Activated CD4-positive, alpha-beta memory T cell treated with anti-CD3 and anti-CD28 coated beads, Interleukin-2, amount 10 ng/mL, durations not matched to agents 7 days and 5 days (primary cell): ENCODE results near the gene CPD. TPM values are rescaled to one million over a fixed set of nuclear protein-coding genes. Genes with fewer than 3 reads are reported as not detected.
"Not testable (repeated sequence)": the region's sequence is repeated elsewhere in the genome, so short reads cannot be mapped to it uniquely, and the experiment has no call there.

Experiments
- CTCF ChIA-PET: fragments of 350-600 bp; sonication (Branson Sonifier 250); formaldehyde crosslinking; loops from one replicate; lab custom pipeline; 2021; ENCODE audit warnings: antibody characterized with exemption, inconsistent platforms; lab: Charles Lee
- POLR2A ChIA-PET: fragments of 350-600 bp; sonication (Branson Sonifier 250); formaldehyde crosslinking; loops from one replicate; lab custom pipeline; 2021; ENCODE audit warnings: antibody characterized with exemption; lab: Charles Lee
- DNase-seq: peaks from one replicate; pipeline ENCODE4 v3.0.0-alpha.2; 2020
- H3K27ac Mint-ChIP-seq: one replicate; pipeline ENCODE4 v1.8.0; 2021; ENCODE audit warnings: mild to moderate bottlenecking, mixed read lengths
- H3K27me3 Mint-ChIP-seq: one replicate; pipeline ENCODE4 v1.8.0; 2021; ENCODE audit warnings: mixed read lengths
- H3K36me3 Mint-ChIP-seq: one replicate; pipeline ENCODE4 v1.8.0; 2021; ENCODE audit warnings: low read depth, mixed read lengths
- H3K4me1 Mint-ChIP-seq: one replicate; pipeline ENCODE4 v1.8.0; 2021; ENCODE audit warnings: mixed read lengths
- H3K4me3 Mint-ChIP-seq: one replicate; pipeline ENCODE4 v1.8.0; 2021; ENCODE audit warnings: mild to moderate bottlenecking, mixed read lengths
- H3K9me3 Mint-ChIP-seq: one replicate; pipeline ENCODE4 v1.8.0; 2021; ENCODE audit warnings: mixed read lengths
- total RNA-seq, 2 experiments: library from RNA; stranded (reverse); gene quantifications; one replicate each; pipeline ENCODE4 v1.2.3, GENCODE V29; 2021

The CPD gene
- total RNA-seq, 2 experiments from 2014 or later: 28.7 to 32.3 TPM

GRCh38 chr17:30395398-30396022, 16.8 kb downstream of the CPD start:
- Mint-ChIP-seq H3K27ac (no peak overlapping the region), H3K36me3 (peaks cover 14% of the 10 kb centered on the region), H3K9me3 (no peaks in the 10 kb centered on the region), H3K27me3 (no peaks in the 10 kb centered on the region), H3K4me1 (peaks cover 1% of the 10 kb centered on the region), H3K4me3 (no peak overlapping the region)
- DNase-seq: no peak
- CTCF ChIA-PET: no interaction called here
- POLR2A ChIA-PET: interaction anchor here (0.6 kb wide), 1 partner anchor 11 kb away, joined by 3 read pairs; no protein-coding TSS in a partner anchor

GRCh38 chr17:30396129-30396528, 17.4 kb downstream of the CPD start:
- H3K4me1 Mint-ChIP-seq: peaks cover 1% of the 10 kb centered on the region
- H3K27me3 Mint-ChIP-seq: no peaks in the 10 kb centered on the region
- no peak overlapping the region for H3K4me3 Mint-ChIP-seq
- H3K27ac Mint-ChIP-seq: no peak overlapping the region
- H3K9me3 Mint-ChIP-seq: no peaks in the 10 kb centered on the region
- no peak for DNase-seq
- ChIA-PET POLR2A (no interaction called here), CTCF (no interaction called here)
- H3K36me3 Mint-ChIP-seq: peaks cover 10% of the 10 kb centered on the region

GRCh38 chr17:30396612-30397011, 17.9 kb downstream of the CPD start:
- peaks cover 6% of the 10 kb centered on the region for H3K36me3 Mint-ChIP-seq
- H3K27ac Mint-ChIP-seq: no peak overlapping the region
- peaks cover 1% of the 10 kb centered on the region for H3K4me1 Mint-ChIP-seq
- ChIA-PET CTCF (no interaction called here), POLR2A (no interaction called here)
- H3K4me3 Mint-ChIP-seq: no peak overlapping the region
- H3K9me3 Mint-ChIP-seq: no peaks in the 10 kb centered on the region
- DNase-seq: no peak
- H3K27me3 Mint-ChIP-seq: no peaks in the 10 kb centered on the region

GRCh38 chr17:30398328-30399041, 19.8 kb downstream of the CPD start:
- Mint-ChIP-seq H3K4me1 (peaks cover 1% of the 10 kb centered on the region), H3K4me3 (no peak overlapping the region), H3K27ac (no peak overlapping the region), H3K9me3 (no peaks in the 10 kb centered on the region), H3K36me3 (peaks cover 16% of the 10 kb centered on the region), H3K27me3 (no peaks in the 10 kb centered on the region)
- ChIA-PET POLR2A (no interaction called here), CTCF (no interaction called here)
- no peak for DNase-seq

- no peaks in the 10 kb centered on the region for H3K27me3 Mint-ChIP-seq
- peaks cover 1% of the 10 kb centered on the region for H3K4me1 Mint-ChIP-seq
- no peak overlapping the region for H3K4me3 Mint-ChIP-seq
- ChIA-PET CTCF (interaction anchor here (1.2 kb wide), 1 partner anchor 82 kb away, joined by 3 read pairs; no protein-coding TSS in a partner anchor), POLR2A (no interaction called here)
- DNase-seq: no peak
- H3K27ac Mint-ChIP-seq: no peak overlapping the region
- H3K9me3 Mint-ChIP-seq: no peaks in the 10 kb centered on the region
- H3K36me3 Mint-ChIP-seq: peaks cover 15% of the 10 kb centered on the region
Observed at GRCh38 chr17:30401097-30401496, 22.4 kb downstream of the CPD start.

GRCh38 chr17:30405161-30405560, 26.4 kb downstream of the CPD start:
- DNase-seq: no peak
- no peaks in the 10 kb centered on the region for H3K4me1 Mint-ChIP-seq
- H3K36me3 Mint-ChIP-seq: peaks cover 29% of the 10 kb centered on the region
- H3K27me3 Mint-ChIP-seq: no peaks in the 10 kb centered on the region
- peaks cover 2% of the 10 kb centered on the region for H3K9me3 Mint-ChIP-seq
- no peak overlapping the region for H3K4me3 Mint-ChIP-seq
- CTCF ChIA-PET: no interaction called here
- POLR2A ChIA-PET: no interaction called here
- H3K27ac Mint-ChIP-seq: no peak overlapping the region

- H3K4me3 Mint-ChIP-seq, H3K27ac Mint-ChIP-seq, H3K9me3 Mint-ChIP-seq, H3K27me3 Mint-ChIP-seq, POLR2A ChIA-PET, DNase-seq, CTCF ChIA-PET: not testable (repeated sequence)
- H3K4me1 Mint-ChIP-seq: peaks cover 11% of the 10 kb centered on the region
- H3K36me3 Mint-ChIP-seq: peaks cover 29% of the 10 kb centered on the region
Observed at GRCh38 chr17:30410627-30411026, 31.9 kb downstream of the CPD start.

GRCh38 chr17:30412008-30412496, 33.3 kb downstream of the CPD start:
- peaks cover 29% of the 10 kb centered on the region for H3K36me3 Mint-ChIP-seq
- POLR2A ChIA-PET: not testable (repeated sequence)

GRCh38 chr17:30413109-30413508, 34.4 kb downstream of the CPD start:
- H3K4me1 Mint-ChIP-seq: peaks cover 11% of the 10 kb centered on the region
- peaks cover 31% of the 10 kb centered on the region for H3K36me3 Mint-ChIP-seq
- POLR2A ChIA-PET: no interaction called here
- DNase-seq: no peak
- H3K27me3 Mint-ChIP-seq: no peaks in the 10 kb centered on the region
- H3K4me3 Mint-ChIP-seq: no peak overlapping the region
- H3K9me3 Mint-ChIP-seq: peaks cover 2% of the 10 kb centered on the region
- no peak overlapping the region for H3K27ac Mint-ChIP-seq
- CTCF ChIA-PET: no interaction called here

More at GRCh38 chr17:30412008-30412496, 33.3 kb downstream of the CPD start:
- H3K27me3 Mint-ChIP-seq, H3K27ac Mint-ChIP-seq, H3K4me3 Mint-ChIP-seq, CTCF ChIA-PET, H3K9me3 Mint-ChIP-seq, DNase-seq: not testable (repeated sequence)
- peaks cover 11% of the 10 kb centered on the region for H3K4me1 Mint-ChIP-seq

GRCh38 chr17:30414486-30414885, 35.8 kb downstream of the CPD start:
- peaks cover 11% of the 10 kb centered on the region for H3K4me1 Mint-ChIP-seq

GRCh38 chr17:30415491-30415890, 36.8 kb downstream of the CPD start:
- no peak for DNase-seq
- peaks cover 2% of the 10 kb centered on the region for H3K9me3 Mint-ChIP-seq
- H3K4me3 Mint-ChIP-seq: no peak overlapping the region
- H3K27me3 Mint-ChIP-seq: no peaks in the 10 kb centered on the region
- peaks cover 11% of the 10 kb centered on the region for H3K4me1 Mint-ChIP-seq
- peaks cover 20% of the 10 kb centered on the region for H3K36me3 Mint-ChIP-seq
- no peak overlapping the region for H3K27ac Mint-ChIP-seq
- CTCF ChIA-PET: interaction anchor here (1.1 kb wide), 1 partner anchor 76 kb away, joined by 3 read pairs; no protein-coding TSS in a partner anchor
- POLR2A ChIA-PET: no interaction called here

More at GRCh38 chr17:30414486-30414885, 35.8 kb downstream of the CPD start:
- Mint-ChIP-seq H3K4me3 (no peak overlapping the region), H3K36me3 (peaks cover 25% of the 10 kb centered on the region), H3K27me3 (no peaks in the 10 kb centered on the region), H3K27ac (no peak overlapping the region), H3K9me3 (peaks cover 2% of the 10 kb centered on the region)
- POLR2A ChIA-PET: no interaction called here
- no peak for DNase-seq
- CTCF ChIA-PET: no interaction called here

- peaks cover 23% of the 10 kb centered on the region for H3K36me3 Mint-ChIP-seq
- H3K27ac Mint-ChIP-seq, CTCF ChIA-PET, POLR2A ChIA-PET, H3K4me1 Mint-ChIP-seq, H3K9me3 Mint-ChIP-seq, DNase-seq, H3K4me3 Mint-ChIP-seq, H3K27me3 Mint-ChIP-seq: not testable (repeated sequence)
Observed at GRCh38 chr17:30418070-30418469, 39.3 kb downstream of the CPD start.

- CTCF ChIA-PET: no interaction called here
- no peak overlapping the region for H3K4me3 Mint-ChIP-seq
- no peaks in the 10 kb centered on the region for H3K27me3 Mint-ChIP-seq
- no peak overlapping the region for H3K27ac Mint-ChIP-seq
- POLR2A ChIA-PET: no interaction called here
- H3K9me3 Mint-ChIP-seq: no peaks in the 10 kb centered on the region
- no peaks in the 10 kb centered on the region for H3K4me1 Mint-ChIP-seq
- peaks cover 37% of the 10 kb centered on the region for H3K36me3 Mint-ChIP-seq
- DNase-seq: no peak
Observed at GRCh38 chr17:30421592-30421991, 42.9 kb downstream of the CPD start.
